GM12865 (cell line): Measurements from ENCODE around the gene HPCAL1.

Source experiments
- DNase-seq: peaks from one replicate; pipeline ENCODE4 v3.0.0; 2010; ENCODE audit warnings: low read depth
- H3K4me3 ChIP-seq: 2 replicates; pipeline ENCODE4 v1.5.1; 2011; ENCODE audit warnings: mild to moderate bottlenecking, low read depth, low read length, control low read depth
- CTCF ChIP-seq: IDR thresholded peaks from 2 replicates; pipeline ENCODE4 v1.5.1; 2011; ENCODE audit warnings: low read length, control low read depth, low read depth, inconsistent platforms; ENCODE audit not compliant: insufficient read depth; ENCODE audit errors: missing control alignments

HPCAL1 gene

DNA sequence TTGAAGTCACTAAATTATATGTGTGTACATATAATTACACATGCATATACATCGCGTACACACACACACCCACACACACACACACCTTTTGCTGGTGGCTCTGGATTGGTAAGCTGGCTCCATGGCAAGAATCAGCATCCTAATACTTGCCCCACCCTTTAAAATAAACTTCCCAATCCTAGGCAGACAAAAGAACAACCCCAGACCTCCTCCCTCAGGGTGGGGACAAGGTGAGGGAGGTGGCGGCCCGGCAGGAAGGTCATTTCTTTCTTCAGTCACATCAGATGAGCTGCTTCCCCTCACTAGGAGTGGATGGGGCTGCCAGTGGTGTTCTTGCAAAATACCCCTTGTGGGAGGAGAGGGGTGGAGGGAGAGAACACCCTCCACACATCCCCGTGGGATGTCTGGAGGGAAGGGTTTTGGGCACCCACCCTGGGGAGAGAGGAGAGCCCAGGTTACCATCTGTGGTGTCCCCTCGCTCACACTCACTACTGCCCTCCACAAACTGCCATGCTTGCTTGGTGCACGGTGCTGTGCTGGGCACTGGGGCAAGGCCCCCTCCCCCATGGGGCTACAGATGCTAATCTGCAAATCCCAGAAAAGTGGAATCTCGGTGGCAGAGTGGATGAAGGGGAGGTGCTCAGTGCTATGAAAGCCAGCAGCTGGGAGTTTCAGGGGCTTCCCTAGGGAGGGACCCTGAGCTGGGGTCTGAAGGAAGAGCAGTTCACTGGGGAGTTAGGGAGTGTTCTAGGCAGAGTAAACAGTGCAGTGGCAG lies 81.4 kb downstream of the HPCAL1 start:
- DNase-seq, result no peak
- no peak overlapping the region for H3K4me3 ChIP-seq
- no peak for TF ChIP-seq CTCF

DNA sequence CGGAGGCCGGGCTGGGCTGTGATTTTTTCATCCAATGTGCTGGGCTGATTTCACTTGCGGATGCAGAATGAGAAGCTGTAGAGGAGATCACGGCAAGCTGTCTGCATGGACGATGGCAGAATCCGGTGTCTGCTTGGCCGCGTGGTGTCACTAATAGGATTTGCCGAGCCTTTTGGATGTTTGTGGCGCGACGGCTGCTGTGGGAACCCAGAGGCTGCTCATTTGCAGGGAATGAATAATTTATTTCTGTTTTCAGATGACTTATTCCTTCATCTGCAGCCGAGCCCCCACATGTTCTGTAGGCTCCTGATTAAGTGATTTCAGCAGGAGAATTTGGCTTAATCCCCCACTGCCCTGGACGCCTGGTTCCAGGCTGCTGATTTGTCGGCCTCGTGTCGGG lies 82.8 kb downstream of the HPCAL1 start:
- no peak for DNase-seq
- no peak overlapping the region for H3K4me3 ChIP-seq
- TF ChIP-seq CTCF, result no peak

DNA sequence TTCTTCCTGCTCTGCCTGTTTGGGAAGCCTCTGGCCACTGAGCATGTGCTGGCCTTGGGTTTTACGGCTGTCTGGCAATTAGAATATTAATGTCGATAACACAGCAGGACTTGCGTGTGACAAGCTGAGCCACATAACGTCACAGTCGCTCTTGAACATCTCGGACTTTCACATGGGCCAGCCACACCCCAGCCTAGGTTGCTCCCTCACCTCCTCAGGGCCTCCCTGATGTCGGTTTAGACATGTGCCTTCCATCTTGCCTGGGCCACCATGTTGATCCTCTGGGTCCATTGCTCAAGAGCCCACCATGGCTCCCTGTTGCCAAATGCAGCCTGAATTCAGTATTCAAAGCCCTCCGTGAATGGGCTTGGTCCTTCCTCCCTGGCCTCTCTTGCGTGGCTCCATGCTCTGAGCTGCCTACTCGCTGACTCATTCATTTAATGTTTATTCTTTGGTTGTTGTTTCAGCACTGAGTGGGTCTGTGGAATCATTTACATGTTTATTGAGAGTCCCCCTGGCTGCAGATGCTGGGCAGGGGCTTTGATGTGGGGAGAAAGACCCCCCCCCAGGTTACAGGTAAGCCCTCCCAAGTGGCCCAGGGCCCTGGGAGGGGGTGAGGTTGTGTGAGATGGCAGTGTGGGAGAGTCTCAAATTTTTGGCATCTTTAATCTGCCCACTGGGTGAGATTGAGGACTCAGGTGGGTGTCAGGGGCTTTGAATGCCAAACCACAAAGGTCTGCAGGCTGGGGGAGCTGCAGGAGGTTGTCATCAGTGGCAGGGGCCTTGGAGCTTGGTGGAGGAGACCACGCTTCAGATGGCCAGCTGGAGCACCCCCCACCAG lies 83.4 kb downstream of the HPCAL1 start:
- DNase-seq, result no peak
- no peak for TF ChIP-seq CTCF
- H3K4me3 ChIP-seq, result no peak overlapping the region

GRCh38 chr2:10387033-10387432 lies 84.3 kb downstream of the HPCAL1 start:
- H3K4me3 ChIP-seq, result no peak overlapping the region
- no peak for DNase-seq
- no peak for TF ChIP-seq CTCF

- TF ChIP-seq CTCF, result no peak
- DNase-seq, result no peak
- H3K4me3 ChIP-seq, result no peak overlapping the region
Measured at GRCh38 chr2:10388954-10389560, 86.4 kb downstream of the HPCAL1 start.

- no peak for TF ChIP-seq CTCF
- no peak overlapping the region for H3K4me3 ChIP-seq
Measured at GRCh38 chr2:10389573-10389972, 86.9 kb downstream of the HPCAL1 start.

More at GRCh38 chr2:10389573-10389972, 86.9 kb downstream of the HPCAL1 start:
- DNase-seq, result no peak
